A549 (cell line): ENCODE measurements around the gene LAMA2.

Experiments used
- CEBPB ChIP-seq, 2 experiments: fragments of >200 bp in 1 of 2; sonication (Bioruptor Twin) in 1 of 2; formaldehyde crosslinking in 1 of 2; IDR thresholded peaks; 2 replicates each; pipeline ENCODE4 v1.6.1; 2012 to 2016
- HOXA7 ChIP-seq: fragments of 250-450 bp; sonication (Bioruptor Pico); IDR thresholded peaks from 2 replicates; pipeline ENCODE4 v1.5.0; 2020; ENCODE audit warnings: mild to moderate bottlenecking, moderate library complexity
- JUN ChIP-seq, 2 experiments: fragments of >200 bp; sonication (Bioruptor Twin); formaldehyde crosslinking; IDR thresholded peaks; 2 replicates in 1 of 2; 3 replicates in 1 of 2; pipeline ENCODE4 v1.6.1; 2016 to 2017
- POLR2A ChIP-seq: IDR thresholded peaks from 2 replicates; pipeline ENCODE4 v1.6.1; 2012; ENCODE audit warnings: mild to moderate bottlenecking, low read length
- SMC3 ChIP-seq: fragments of >200 bp; sonication (Bioruptor Twin); formaldehyde crosslinking; IDR thresholded peaks from 3 replicates; pipeline ENCODE4 v1.6.1; 2018; ENCODE audit warnings: inconsistent platforms
- TP53 ChIP-seq: fragments of 250-450 bp; sonication (Bioruptor Pico); IDR thresholded peaks from 2 replicates; pipeline ENCODE4 v1.5.0; 2021; ENCODE audit warnings: mild to moderate bottlenecking, moderate library complexity
- TF ChIP-seq, protein P1 (sequence below): fragments of >200 bp; sonication (Bioruptor Twin); formaldehyde crosslinking; IDR thresholded peaks from 3 replicates; pipeline ENCODE4 v1.5.1; 2016

DNA sequence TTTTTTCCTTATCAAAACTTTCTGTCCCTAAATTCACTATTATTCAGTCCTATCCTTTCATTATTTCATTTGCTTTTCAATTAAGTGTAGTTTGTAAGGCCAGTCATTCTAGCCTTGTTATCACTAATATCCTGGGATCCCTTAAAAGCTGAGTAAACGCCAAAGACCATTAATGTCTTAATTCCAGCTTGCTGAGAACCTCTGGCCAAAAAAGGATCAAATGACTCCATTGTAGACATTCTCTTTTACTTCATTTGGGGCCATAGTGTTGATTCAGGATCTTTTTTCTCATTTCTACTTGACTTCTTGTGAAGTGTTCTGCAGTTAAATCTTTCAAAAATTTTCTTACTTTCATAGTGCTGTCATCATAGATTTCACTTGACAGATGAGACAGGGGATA lies 379.7 kb downstream of the LAMA2 start:
- TF ChIP-seq, protein P1, sequence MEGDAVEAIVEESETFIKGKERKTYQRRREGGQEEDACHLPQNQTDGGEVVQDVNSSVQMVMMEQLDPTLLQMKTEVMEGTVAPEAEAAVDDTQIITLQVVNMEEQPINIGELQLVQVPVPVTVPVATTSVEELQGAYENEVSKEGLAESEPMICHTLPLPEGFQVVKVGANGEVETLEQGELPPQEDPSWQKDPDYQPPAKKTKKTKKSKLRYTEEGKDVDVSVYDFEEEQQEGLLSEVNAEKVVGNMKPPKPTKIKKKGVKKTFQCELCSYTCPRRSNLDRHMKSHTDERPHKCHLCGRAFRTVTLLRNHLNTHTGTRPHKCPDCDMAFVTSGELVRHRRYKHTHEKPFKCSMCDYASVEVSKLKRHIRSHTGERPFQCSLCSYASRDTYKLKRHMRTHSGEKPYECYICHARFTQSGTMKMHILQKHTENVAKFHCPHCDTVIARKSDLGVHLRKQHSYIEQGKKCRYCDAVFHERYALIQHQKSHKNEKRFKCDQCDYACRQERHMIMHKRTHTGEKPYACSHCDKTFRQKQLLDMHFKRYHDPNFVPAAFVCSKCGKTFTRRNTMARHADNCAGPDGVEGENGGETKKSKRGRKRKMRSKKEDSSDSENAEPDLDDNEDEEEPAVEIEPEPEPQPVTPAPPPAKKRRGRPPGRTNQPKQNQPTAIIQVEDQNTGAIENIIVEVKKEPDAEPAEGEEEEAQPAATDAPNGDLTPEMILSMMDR: no peak
- no peak for TF ChIP-seq HOXA7 (CRISPR knock-in tag)
- no peak for TF ChIP-seq TP53 (CRISPR knock-in tag)
- no peak for TF ChIP-seq POLR2A
- TF ChIP-seq SMC3: no peak
- no peak for TF ChIP-seq CEBPB (IDR thresholded peaks at IDR 0.05)
- TF ChIP-seq JUN (IDR thresholded peaks at IDR 0.05): no peak
